WTC11 (cell line): ENCODE measurements around the gene ZNF860. TPM values are rescaled to one million over a fixed set of nuclear protein-coding genes. Genes with fewer than 3 reads are reported as not detected.

ENCODE experiments used
- ATAC-seq: fragments of 200-7000 bp; cut with Tn5 transposase; 2 replicates; pipeline ENCODE4 v1.10.0; 2021; ENCODE audit warnings: mild to moderate bottlenecking, moderate library complexity
- CTCF ChIA-PET: fragments of 300-600 bp; sonication (Branson Sonifier 250); formaldehyde crosslinking; loops from one replicate; lab custom pipeline; 2021; ENCODE audit warnings: antibody characterized with exemption; lab: Charles Lee
- POLR2A ChIA-PET: fragments of 350-600 bp; sonication (Branson Sonifier 250); formaldehyde crosslinking; loops from one replicate; lab custom pipeline; 2021; ENCODE audit warnings: antibody characterized with exemption; lab: Charles Lee
- DNase-seq: peaks from one replicate; pipeline ENCODE4 v3.0.0; 2021; ENCODE audit warnings: low spot score
- H3K27ac Mint-ChIP-seq: 2 replicates; pipeline ENCODE4 v1.8.0; 2021; ENCODE audit warnings: mixed read lengths
- H3K27me3 Mint-ChIP-seq: 2 replicates; pipeline ENCODE4 v1.8.0; 2021; ENCODE audit warnings: low read depth, mild to moderate bottlenecking, moderate library complexity, mixed read lengths
- H3K36me3 Mint-ChIP-seq: 2 replicates; pipeline ENCODE4 v1.8.0; 2021; ENCODE audit warnings: mixed read lengths
- H3K4me1 Mint-ChIP-seq: 2 replicates; pipeline ENCODE4 v1.8.0; 2022; ENCODE audit warnings: mixed read lengths
- H3K4me3 Mint-ChIP-seq: 2 replicates; pipeline ENCODE4 v1.8.0; 2021; ENCODE audit warnings: mild to moderate bottlenecking, moderate library complexity, mixed read lengths
- H3K9me3 Mint-ChIP-seq: 2 replicates; pipeline ENCODE4 v1.8.0; 2021; ENCODE audit warnings: mixed read lengths
- EMX1 ChIP-seq: fragments of 250-450 bp; sonication (Bioruptor Pico); IDR thresholded peaks from 2 replicates; pipeline ENCODE4 v1.8.0; 2021; ENCODE audit warnings: mild to moderate bottlenecking
- IRF2 ChIP-seq: sonication (generic); formaldehyde crosslinking; IDR thresholded peaks from 2 replicates; pipeline ENCODE4 v1.8.0; 2022; ENCODE audit warnings: low read depth, missing genetic modification reagents, borderline replicate concordance
- TEAD4 ChIP-seq: sonication (generic); formaldehyde crosslinking; IDR thresholded peaks from 2 replicates; pipeline ENCODE4 v1.8.0; 2022; ENCODE audit warnings: mild to moderate bottlenecking, missing genetic modification reagents
- ZNF138 ChIP-seq: sonication (generic); formaldehyde crosslinking; conservative IDR thresholded peaks from 2 replicates; pipeline ENCODE4 v1.8.1; 2022; ENCODE audit warnings: mild to moderate bottlenecking, moderate library complexity, missing genetic modification reagents
- total RNA-seq: library from RNA; stranded (reverse); gene quantifications from 3 replicates; pipeline ENCODE4 v1.2.3, GENCODE V29; 2021
- TF ChIP-seq, protein P1 (sequence below): sonication (generic); formaldehyde crosslinking; IDR thresholded peaks from 2 replicates; pipeline ENCODE4 v1.8.0; 2022; ENCODE audit warnings: missing genetic modification reagents
- TF ChIP-seq, protein P2 (sequence below): sonication (generic); formaldehyde crosslinking; IDR thresholded peaks from 2 replicates; pipeline ENCODE4 v1.8.1; 2023; ENCODE audit warnings: mild to moderate bottlenecking, moderate library complexity, missing genetic modification reagents
- TF ChIP-seq, protein P3 (sequence below): sonication (generic); formaldehyde crosslinking; IDR thresholded peaks from 2 replicates; pipeline ENCODE4 v1.8.1; 2023; ENCODE audit warnings: mild to moderate bottlenecking, missing genetic modification reagents
- TF ChIP-seq, protein P4 (sequence below): sonication (generic); formaldehyde crosslinking; conservative IDR thresholded peaks from 2 replicates; pipeline ENCODE4 v1.8.1; 2023; ENCODE audit warnings: mild to moderate bottlenecking, low read depth, missing genetic modification reagents, moderate library complexity
- TF ChIP-seq, protein P5 (sequence below): sonication (generic); formaldehyde crosslinking; IDR thresholded peaks from 2 replicates; pipeline ENCODE4 v1.8.0; 2022; ENCODE audit warnings: mild to moderate bottlenecking, missing genetic modification reagents
- TF ChIP-seq, protein P6 (sequence below): fragments of 250-450 bp; sonication (Bioruptor Pico); conservative IDR thresholded peaks from 2 replicates; pipeline ENCODE4 v1.9.0; 2021; ENCODE audit warnings: mild to moderate bottlenecking

ZNF860 gene
- total RNA-seq, 1 experiment from 2014 or later: 6.5 TPM

DNA sequence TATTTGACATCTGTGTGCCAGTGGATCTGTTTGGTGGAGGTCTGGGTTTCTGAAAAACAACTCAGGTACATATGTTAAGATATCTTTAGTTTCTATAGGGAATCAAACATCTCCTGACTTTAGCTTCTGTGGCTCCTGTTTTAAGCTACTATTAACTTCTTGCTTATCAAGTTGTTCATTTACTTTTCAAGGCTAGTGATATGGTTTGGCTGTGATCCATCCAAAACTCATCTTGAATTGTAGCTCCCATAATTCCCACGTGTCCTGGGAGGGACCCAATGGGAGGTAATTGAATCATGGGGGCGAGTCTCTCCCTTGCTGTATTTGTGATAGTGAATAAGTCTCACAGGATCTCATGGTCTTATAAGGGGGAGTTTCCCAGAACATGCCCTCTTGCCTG is 41.4 kb downstream of the ZNF860 start (continued):
- TF ChIP-seq, protein P1, sequence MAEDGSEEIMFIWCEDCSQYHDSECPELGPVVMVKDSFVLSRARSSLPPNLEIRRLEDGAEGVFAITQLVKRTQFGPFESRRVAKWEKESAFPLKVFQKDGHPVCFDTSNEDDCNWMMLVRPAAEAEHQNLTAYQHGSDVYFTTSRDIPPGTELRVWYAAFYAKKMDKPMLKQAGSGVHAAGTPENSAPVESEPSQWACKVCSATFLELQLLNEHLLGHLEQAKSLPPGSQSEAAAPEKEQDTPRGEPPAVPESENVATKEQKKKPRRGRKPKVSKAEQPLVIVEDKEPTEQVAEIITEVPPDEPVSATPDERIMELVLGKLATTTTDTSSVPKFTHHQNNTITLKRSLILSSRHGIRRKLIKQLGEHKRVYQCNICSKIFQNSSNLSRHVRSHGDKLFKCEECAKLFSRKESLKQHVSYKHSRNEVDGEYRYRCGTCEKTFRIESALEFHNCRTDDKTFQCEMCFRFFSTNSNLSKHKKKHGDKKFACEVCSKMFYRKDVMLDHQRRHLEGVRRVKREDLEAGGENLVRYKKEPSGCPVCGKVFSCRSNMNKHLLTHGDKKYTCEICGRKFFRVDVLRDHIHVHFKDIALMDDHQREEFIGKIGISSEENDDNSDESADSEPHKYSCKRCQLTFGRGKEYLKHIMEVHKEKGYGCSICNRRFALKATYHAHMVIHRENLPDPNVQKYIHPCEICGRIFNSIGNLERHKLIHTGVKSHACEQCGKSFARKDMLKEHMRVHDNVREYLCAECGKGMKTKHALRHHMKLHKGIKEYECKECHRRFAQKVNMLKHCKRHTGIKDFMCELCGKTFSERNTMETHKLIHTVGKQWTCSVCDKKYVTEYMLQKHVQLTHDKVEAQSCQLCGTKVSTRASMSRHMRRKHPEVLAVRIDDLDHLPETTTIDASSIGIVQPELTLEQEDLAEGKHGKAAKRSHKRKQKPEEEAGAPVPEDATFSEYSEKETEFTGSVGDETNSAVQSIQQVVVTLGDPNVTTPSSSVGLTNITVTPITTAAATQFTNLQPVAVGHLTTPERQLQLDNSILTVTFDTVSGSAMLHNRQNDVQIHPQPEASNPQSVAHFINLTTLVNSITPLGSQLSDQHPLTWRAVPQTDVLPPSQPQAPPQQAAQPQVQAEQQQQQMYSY (CRISPR knock-in tag): no peak
- TF ChIP-seq ZNF138 (CRISPR knock-in tag) (no peak), EMX1 (CRISPR knock-in tag) (no peak)
- TF ChIP-seq, protein P2, sequence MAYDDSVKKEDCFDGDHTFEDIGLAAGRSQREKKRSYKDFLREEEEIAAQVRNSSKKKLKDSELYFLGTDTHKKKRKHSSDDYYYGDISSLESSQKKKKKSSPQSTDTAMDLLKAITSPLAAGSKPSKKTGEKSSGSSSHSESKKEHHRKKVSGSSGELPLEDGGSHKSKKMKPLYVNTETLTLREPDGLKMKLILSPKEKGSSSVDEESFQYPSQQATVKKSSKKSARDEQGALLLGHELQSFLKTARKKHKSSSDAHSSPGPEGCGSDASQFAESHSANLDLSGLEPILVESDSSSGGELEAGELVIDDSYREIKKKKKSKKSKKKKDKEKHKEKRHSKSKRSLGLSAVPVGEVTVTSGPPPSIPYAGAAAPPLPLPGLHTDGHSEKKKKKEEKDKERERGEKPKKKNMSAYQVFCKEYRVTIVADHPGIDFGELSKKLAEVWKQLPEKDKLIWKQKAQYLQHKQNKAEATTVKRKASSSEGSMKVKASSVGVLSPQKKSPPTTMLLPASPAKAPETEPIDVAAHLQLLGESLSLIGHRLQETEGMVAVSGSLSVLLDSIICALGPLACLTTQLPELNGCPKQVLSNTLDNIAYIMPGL (CRISPR knock-in tag): no peak
- TF ChIP-seq, protein P3, sequence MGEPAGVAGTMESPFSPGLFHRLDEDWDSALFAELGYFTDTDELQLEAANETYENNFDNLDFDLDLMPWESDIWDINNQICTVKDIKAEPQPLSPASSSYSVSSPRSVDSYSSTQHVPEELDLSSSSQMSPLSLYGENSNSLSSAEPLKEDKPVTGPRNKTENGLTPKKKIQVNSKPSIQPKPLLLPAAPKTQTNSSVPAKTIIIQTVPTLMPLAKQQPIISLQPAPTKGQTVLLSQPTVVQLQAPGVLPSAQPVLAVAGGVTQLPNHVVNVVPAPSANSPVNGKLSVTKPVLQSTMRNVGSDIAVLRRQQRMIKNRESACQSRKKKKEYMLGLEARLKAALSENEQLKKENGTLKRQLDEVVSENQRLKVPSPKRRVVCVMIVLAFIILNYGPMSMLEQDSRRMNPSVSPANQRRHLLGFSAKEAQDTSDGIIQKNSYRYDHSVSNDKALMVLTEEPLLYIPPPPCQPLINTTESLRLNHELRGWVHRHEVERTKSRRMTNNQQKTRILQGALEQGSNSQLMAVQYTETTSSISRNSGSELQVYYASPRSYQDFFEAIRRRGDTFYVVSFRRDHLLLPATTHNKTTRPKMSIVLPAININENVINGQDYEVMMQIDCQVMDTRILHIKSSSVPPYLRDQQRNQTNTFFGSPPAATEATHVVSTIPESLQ (CRISPR knock-in tag): no peak
- TF ChIP-seq, protein P4, sequence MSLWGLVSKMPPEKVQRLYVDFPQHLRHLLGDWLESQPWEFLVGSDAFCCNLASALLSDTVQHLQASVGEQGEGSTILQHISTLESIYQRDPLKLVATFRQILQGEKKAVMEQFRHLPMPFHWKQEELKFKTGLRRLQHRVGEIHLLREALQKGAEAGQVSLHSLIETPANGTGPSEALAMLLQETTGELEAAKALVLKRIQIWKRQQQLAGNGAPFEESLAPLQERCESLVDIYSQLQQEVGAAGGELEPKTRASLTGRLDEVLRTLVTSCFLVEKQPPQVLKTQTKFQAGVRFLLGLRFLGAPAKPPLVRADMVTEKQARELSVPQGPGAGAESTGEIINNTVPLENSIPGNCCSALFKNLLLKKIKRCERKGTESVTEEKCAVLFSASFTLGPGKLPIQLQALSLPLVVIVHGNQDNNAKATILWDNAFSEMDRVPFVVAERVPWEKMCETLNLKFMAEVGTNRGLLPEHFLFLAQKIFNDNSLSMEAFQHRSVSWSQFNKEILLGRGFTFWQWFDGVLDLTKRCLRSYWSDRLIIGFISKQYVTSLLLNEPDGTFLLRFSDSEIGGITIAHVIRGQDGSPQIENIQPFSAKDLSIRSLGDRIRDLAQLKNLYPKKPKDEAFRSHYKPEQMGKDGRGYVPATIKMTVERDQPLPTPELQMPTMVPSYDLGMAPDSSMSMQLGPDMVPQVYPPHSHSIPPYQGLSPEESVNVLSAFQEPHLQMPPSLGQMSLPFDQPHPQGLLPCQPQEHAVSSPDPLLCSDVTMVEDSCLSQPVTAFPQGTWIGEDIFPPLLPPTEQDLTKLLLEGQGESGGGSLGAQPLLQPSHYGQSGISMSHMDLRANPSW: no peak
- TF ChIP-seq, protein P5, sequence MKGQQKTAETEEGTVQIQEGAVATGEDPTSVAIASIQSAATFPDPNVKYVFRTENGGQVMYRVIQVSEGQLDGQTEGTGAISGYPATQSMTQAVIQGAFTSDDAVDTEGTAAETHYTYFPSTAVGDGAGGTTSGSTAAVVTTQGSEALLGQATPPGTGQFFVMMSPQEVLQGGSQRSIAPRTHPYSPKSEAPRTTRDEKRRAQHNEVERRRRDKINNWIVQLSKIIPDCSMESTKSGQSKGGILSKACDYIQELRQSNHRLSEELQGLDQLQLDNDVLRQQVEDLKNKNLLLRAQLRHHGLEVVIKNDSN: no peak

DNA sequence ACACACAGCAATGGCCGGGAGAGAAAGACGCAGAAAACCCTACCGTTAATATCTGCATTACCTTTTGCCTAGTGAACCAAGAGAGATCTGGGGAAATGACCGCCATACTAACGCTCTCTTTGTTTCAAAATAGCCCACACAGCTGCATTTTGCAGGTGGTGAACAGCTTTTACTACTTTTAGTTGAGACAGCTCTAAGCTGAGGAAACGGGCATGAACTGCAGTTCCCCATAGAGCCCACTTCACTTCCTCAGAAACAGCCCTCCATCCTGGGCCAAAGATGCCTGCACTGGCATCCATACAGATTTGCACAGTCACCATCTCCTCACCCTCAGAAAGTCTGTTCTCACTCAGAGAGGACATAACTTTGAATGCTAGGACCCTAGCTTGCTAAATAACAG is 45.0 kb downstream of the ZNF860 start:
- no peak overlapping the region for H3K4me3 Mint-ChIP-seq
- H3K9me3 Mint-ChIP-seq: no peaks in the 10 kb centered on the region
- H3K27me3 Mint-ChIP-seq: no peaks in the 10 kb centered on the region; the same call in 1 of the 2 replicates
- CTCF ChIA-PET: interaction anchor here (1.3 kb wide), 1 partner anchor 11 kb away, joined by 4 read pairs; no protein-coding TSS in a partner anchor
- ATAC-seq: no peak
- no peak overlapping the region for H3K27ac Mint-ChIP-seq
- POLR2A ChIA-PET: interaction anchor here (0.6 kb wide), 1 partner anchor 180 kb away, joined by 4 read pairs; no protein-coding TSS in a partner anchor
- H3K4me1 Mint-ChIP-seq: no peaks in the 10 kb centered on the region
- no peak for DNase-seq
- no peaks in the 10 kb centered on the region for H3K36me3 Mint-ChIP-seq
- no peak for TF ChIP-seq IRF2 (CRISPR knock-in tag)
- no peak for TF ChIP-seq TEAD4 (CRISPR knock-in tag)
- TF ChIP-seq ZNF138 (CRISPR knock-in tag): no peak
- TF ChIP-seq, protein P6, sequence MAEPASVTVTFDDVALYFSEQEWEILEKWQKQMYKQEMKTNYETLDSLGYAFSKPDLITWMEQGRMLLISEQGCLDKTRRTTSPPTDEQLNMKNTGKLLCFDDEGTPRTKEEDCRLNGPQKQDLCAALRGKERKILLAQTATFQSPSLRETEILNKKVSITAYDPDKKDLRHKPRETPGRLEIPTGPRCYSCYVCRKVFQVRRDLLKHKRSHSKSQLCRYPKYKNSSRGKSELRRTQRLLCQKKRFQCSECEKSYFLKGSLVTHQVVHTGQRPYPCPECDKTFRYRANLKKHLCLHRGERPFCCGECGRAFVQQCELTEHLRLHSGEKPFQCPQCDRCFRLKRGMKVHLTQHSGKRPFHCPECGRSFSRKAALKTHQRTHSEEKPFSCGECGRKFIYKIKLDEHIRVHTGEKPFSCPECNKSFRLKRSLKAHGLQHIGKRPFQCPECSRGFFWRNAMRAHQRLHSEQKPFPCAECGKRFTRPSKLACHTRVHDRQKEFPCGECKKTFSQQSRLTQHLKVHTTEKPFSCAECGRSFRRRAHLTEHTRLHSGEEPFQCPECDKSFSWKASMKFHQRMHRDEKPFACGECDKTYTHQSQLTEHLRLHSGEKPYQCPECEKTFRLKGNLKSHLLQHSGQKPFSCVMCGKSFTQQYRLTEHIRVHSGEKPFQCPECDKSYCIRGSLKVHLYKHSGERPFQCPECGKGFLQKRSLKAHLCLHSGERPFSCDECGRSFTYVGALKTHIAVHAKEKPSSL: no peak
